OCI-LY7 (cell line): Measurements from ENCODE around the gene BAMBI.

Experiments used
- EZH2phosphoT487 ChIP-seq: fragments of 200-600 bp; sonication (generic); IDR thresholded peaks from 2 replicates; pipeline ENCODE4 v1.6.1; 2018; ENCODE audit warnings: low read depth, borderline replicate concordance, mild to moderate bottlenecking, mixed run types, antibody characterized with exemption, low read length, moderate library complexity, mixed read lengths
- TF ChIP-seq, protein P1 (sequence below): fragments of 200-600 bp; sonication (generic); conservative IDR thresholded peaks from 2 replicates; pipeline ENCODE4 v1.5.1; 2014; ENCODE audit warnings: mild to moderate bottlenecking, antibody characterized with exemption, low read length, moderate library complexity, mixed read lengths

DNA sequence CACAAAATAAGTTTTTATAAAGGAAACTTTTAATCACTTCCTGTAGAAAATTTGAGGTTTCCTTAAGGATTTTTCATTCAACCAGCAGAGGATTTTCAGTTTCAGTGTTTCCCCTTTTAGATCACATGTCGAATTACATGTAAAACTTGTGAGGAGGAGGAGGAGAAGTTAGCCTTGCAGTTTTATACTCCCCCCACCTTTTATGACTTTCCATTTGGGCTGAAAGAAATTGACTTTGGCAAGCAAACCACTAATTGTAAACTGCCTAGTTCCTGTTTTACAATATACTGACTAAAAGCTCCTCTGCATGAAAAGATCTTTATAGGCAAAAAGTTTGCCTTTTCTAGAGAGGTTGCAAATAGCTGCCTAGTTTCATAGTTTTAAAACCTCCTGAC, 3.0 kb downstream of the BAMBI start:
- TF ChIP-seq, protein P1, sequence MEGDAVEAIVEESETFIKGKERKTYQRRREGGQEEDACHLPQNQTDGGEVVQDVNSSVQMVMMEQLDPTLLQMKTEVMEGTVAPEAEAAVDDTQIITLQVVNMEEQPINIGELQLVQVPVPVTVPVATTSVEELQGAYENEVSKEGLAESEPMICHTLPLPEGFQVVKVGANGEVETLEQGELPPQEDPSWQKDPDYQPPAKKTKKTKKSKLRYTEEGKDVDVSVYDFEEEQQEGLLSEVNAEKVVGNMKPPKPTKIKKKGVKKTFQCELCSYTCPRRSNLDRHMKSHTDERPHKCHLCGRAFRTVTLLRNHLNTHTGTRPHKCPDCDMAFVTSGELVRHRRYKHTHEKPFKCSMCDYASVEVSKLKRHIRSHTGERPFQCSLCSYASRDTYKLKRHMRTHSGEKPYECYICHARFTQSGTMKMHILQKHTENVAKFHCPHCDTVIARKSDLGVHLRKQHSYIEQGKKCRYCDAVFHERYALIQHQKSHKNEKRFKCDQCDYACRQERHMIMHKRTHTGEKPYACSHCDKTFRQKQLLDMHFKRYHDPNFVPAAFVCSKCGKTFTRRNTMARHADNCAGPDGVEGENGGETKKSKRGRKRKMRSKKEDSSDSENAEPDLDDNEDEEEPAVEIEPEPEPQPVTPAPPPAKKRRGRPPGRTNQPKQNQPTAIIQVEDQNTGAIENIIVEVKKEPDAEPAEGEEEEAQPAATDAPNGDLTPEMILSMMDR = no peak
- TF ChIP-seq EZH2phosphoT487 = no peak
